HepG2 (cell line): ENCODE results near the gene TASP1. TPM values are rescaled to one million over a fixed set of nuclear protein-coding genes. Genes with fewer than 3 reads are reported as not detected.

Experiments used
- ATF3 ChIP-seq: sonication (generic); formaldehyde crosslinking; IDR thresholded peaks from 2 replicates; pipeline ENCODE4 v1.4.0; 2020; ENCODE audit warnings: missing genetic modification reagents
- BATF2 ChIP-seq: sonication (generic); formaldehyde crosslinking; IDR thresholded peaks from 2 replicates; pipeline ENCODE4 v1.8.0; 2022; ENCODE audit warnings: mild to moderate bottlenecking, missing genetic modification reagents, moderate library complexity
- KDM1A ChIP-seq: IDR thresholded peaks from 2 replicates; pipeline ENCODE4 v1.6.1; 2016; ENCODE audit warnings: missing compliant biosample characterization
- NR2F1 ChIP-seq, 2 experiments: fragments of 450-650 bp in 1 of 2; formaldehyde crosslinking in 1 of 2; IDR thresholded peaks; 2 replicates each; pipeline versions ENCODE4 v1.5.0 to v1.6.1; 2016 to 2020; ENCODE audit warnings: mild to moderate bottlenecking in 1 of 2, missing compliant biosample characterization in 1 of 2, missing genetic modification reagents in 1 of 2, moderate library complexity in 1 of 2
- SMYD3 ChIP-seq: sonication (generic); formaldehyde crosslinking; IDR thresholded peaks from 2 replicates; pipeline ENCODE4 v1.8.1; 2023; ENCODE audit warnings: mild to moderate bottlenecking, missing genetic modification reagents
- SP5 ChIP-seq: IDR thresholded peaks from 2 replicates; pipeline ENCODE4 v1.6.1; 2016; ENCODE audit warnings: low read depth, borderline replicate concordance
- U2AF2 ChIP-seq: fragments of 200-400 bp; formaldehyde crosslinking; IDR thresholded peaks from 2 replicates; pipeline ENCODE4 v1.6.1; 2017; ENCODE audit warnings: low read depth, mild to moderate bottlenecking, low read length
- ZFP36 ChIP-seq: fragments of 150-350 bp; IDR thresholded peaks from 2 replicates; pipeline ENCODE4 v1.6.1; 2018; ENCODE audit warnings: borderline replicate concordance, low read length, low read depth; ENCODE audit not compliant: partially characterized antibody
- ZNF17 ChIP-seq: sonication (generic); formaldehyde crosslinking; IDR thresholded peaks from 2 replicates; pipeline ENCODE4 v1.5.0; 2020; ENCODE audit warnings: mild to moderate bottlenecking, missing genetic modification reagents
- ZNF205 ChIP-seq: IDR thresholded peaks from 2 replicates; pipeline ENCODE4 v1.6.1; 2018; ENCODE audit warnings: missing biosample characterization, missing genetic modification reagents
- ZNF383 ChIP-seq: sonication (generic); formaldehyde crosslinking; IDR thresholded peaks from 2 replicates; pipeline ENCODE4 v1.4.0; 2020; ENCODE audit warnings: missing genetic modification reagents, mild to moderate bottlenecking, borderline replicate concordance
- ZNF678 ChIP-seq: sonication (generic); formaldehyde crosslinking; IDR thresholded peaks from 2 replicates; pipeline ENCODE4 v1.4.0; 2020; ENCODE audit warnings: mild to moderate bottlenecking, missing genetic modification reagents
- ZNF746 ChIP-seq: sonication (generic); formaldehyde crosslinking; IDR thresholded peaks from 2 replicates; pipeline ENCODE4 v1.8.0; 2022; ENCODE audit warnings: mild to moderate bottlenecking, missing genetic modification reagents
- ZNF761 ChIP-seq: sonication (generic); formaldehyde crosslinking; conservative IDR thresholded peaks from 2 replicates; pipeline ENCODE4 v1.4.0; 2020; ENCODE audit warnings: mild to moderate bottlenecking, missing genetic modification reagents
- polyA plus RNA-seq, 8 experiments: library from polyadenylated mRNA; depleted of rRNA in 3 of 8; stranded (reverse) in 7 of 8; unstranded in 1 of 8; fragments of >200 nt; fragmentation: Illumina TruSeq in 4 of 8; extraction: Trizol in 4 of 8; gene quantifications; 2 replicates each; pipeline versions ENCODE4 v1.2.1 to v1.2.3, GENCODE V29; 2011 to 2016; ENCODE audit warnings: low read depth in 4 of 8, missing spikeins in 1 of 8, mixed read lengths in 1 of 8; ENCODE audit not compliant: insufficient read depth in 1 of 8
- total RNA-seq, 5 experiments: library from RNA; depleted of rRNA; stranded (reverse); fragments of >200 nt; fragmentation: Illumina TruSeq; extraction: Trizol; gene quantifications; 2 replicates each; pipeline ENCODE4 v1.2.3, GENCODE V29; 2016; ENCODE audit warnings: low read depth in 1 of 5
- TF ChIP-seq, protein P1 (sequence below): sonication (generic); formaldehyde crosslinking; IDR thresholded peaks from 2 replicates; pipeline ENCODE4 v1.4.0; 2020; ENCODE audit warnings: missing genetic modification reagents, borderline replicate concordance
- TF ChIP-seq, protein P2 (sequence below): sonication (generic); formaldehyde crosslinking; IDR thresholded peaks from 2 replicates; pipeline ENCODE4 v1.8.0; 2022; ENCODE audit warnings: mild to moderate bottlenecking, missing genetic modification reagents, moderate library complexity
- TF ChIP-seq, protein P3 (sequence below): sonication (generic); formaldehyde crosslinking; IDR thresholded peaks from 2 replicates; pipeline ENCODE4 v1.8.0; 2022; ENCODE audit warnings: mild to moderate bottlenecking, missing genetic modification reagents
- TF ChIP-seq, protein P4 (sequence below): sonication (generic); formaldehyde crosslinking; IDR thresholded peaks from 2 replicates; pipeline ENCODE4 v1.4.0; 2020; ENCODE audit warnings: missing genetic modification reagents
- TF ChIP-seq, protein P5 (sequence below): sonication (generic); formaldehyde crosslinking; IDR thresholded peaks from 2 replicates; pipeline ENCODE4 v1.4.0; 2020; ENCODE audit warnings: mild to moderate bottlenecking, missing genetic modification reagents

The TASP1 gene
- total and polyA plus RNA-seq, 2 of the 13 experiments (the other 11 are each of a cell fraction or from before 2014, with no cell fraction given) = 10.0 to 25.2 TPM

DNA sequence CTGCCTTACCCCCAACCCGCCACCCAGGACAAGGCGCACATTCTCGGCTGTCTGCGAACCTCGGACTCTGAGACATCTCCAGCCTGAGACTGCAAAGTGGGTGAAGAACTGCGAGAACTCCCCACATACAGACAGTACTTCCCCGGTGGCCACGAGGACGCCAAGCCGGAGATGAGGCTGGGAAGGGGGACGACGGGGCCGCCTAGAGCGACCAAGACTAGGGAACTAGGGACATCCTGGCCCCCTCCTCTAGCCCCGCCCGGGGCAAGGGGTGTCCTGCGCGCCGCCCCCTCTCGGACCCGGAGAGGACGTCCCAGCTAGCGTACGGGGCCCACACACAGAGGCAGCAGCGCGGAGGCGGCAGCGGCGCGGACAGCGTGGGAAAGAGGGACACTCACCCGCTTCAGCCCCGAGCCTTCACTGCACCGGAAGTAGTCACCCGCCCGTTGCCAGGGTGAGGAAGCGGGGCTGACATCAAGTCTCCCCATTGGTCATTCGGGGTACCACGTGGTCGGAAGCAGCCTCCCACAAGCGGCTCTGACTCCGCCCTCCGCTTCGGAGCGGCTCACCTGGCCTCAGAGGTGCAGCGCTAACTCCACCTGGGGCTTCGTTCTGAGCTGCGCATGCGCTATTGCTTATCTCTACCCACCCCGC, at the start of gene TASP1 (continued):
- TF ChIP-seq ZNF678 (CRISPR knock-in tag) = peak; percentile 88
- no peak for TF ChIP-seq NR2F1 (CRISPR knock-in tag; IDR thresholded peaks at IDR 0.05)
- no peak for TF ChIP-seq ATF3 (CRISPR knock-in tag)
- TF ChIP-seq ZFP36 = no peak
- peak; percentile 70; the same call in 1 of the 2 replicates for TF ChIP-seq ZNF746 (CRISPR knock-in tag)
- TF ChIP-seq, protein P1, sequence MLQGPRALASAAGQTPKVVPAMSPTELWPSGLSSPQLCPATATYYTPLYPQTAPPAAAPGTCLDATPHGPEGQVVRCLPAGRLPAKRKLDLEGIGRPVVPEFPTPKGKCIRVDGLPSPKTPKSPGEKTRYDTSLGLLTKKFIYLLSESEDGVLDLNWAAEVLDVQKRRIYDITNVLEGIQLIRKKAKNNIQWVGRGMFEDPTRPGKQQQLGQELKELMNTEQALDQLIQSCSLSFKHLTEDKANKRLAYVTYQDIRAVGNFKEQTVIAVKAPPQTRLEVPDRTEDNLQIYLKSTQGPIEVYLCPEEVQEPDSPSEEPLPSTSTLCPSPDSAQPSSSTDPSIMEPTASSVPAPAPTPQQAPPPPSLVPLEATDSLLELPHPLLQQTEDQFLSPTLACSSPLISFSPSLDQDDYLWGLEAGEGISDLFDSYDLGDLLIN (CRISPR knock-in tag) = peak; percentile 89
- TF ChIP-seq ZNF383 = no peak
- TF ChIP-seq U2AF2 = peak; percentile 90
- TF ChIP-seq, protein P2, sequence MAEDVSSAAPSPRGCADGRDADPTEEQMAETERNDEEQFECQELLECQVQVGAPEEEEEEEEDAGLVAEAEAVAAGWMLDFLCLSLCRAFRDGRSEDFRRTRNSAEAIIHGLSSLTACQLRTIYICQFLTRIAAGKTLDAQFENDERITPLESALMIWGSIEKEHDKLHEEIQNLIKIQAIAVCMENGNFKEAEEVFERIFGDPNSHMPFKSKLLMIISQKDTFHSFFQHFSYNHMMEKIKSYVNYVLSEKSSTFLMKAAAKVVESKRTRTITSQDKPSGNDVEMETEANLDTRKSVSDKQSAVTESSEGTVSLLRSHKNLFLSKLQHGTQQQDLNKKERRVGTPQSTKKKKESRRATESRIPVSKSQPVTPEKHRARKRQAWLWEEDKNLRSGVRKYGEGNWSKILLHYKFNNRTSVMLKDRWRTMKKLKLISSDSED (CRISPR knock-in tag) = no peak
- TF ChIP-seq SMYD3 (CRISPR knock-in tag) = 0 out of 2 replicates have a peak, but pooled peaks have one; percentile 60
- peak; percentile 74 for TF ChIP-seq SP5 (CRISPR knock-in tag)
- TF ChIP-seq, protein P3, sequence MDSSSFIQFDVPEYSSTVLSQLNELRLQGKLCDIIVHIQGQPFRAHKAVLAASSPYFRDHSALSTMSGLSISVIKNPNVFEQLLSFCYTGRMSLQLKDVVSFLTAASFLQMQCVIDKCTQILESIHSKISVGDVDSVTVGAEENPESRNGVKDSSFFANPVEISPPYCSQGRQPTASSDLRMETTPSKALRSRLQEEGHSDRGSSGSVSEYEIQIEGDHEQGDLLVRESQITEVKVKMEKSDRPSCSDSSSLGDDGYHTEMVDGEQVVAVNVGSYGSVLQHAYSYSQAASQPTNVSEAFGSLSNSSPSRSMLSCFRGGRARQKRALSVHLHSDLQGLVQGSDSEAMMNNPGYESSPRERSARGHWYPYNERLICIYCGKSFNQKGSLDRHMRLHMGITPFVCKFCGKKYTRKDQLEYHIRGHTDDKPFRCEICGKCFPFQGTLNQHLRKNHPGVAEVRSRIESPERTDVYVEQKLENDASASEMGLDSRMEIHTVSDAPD = no peak
- TF ChIP-seq ZNF761 (CRISPR knock-in tag) = peak; percentile 85; the same call in 1 of the 2 replicates
- TF ChIP-seq, protein P4, sequence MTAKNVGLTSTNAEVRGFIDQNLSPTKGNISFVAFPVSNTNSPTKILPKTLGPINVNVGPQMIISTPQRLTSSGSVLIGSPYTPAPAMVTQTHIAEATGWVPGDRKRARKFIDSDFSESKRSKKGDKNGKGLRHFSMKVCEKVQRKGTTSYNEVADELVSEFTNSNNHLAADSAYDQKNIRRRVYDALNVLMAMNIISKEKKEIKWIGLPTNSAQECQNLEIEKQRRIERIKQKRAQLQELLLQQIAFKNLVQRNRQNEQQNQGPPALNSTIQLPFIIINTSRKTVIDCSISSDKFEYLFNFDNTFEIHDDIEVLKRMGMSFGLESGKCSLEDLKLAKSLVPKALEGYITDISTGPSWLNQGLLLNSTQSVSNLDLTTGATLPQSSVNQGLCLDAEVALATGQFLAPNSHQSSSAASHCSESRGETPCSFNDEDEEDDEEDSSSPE (CRISPR knock-in tag) = 0 out of 2 replicates have a peak, but pooled peaks have one; percentile 67
- TF ChIP-seq, protein P5, sequence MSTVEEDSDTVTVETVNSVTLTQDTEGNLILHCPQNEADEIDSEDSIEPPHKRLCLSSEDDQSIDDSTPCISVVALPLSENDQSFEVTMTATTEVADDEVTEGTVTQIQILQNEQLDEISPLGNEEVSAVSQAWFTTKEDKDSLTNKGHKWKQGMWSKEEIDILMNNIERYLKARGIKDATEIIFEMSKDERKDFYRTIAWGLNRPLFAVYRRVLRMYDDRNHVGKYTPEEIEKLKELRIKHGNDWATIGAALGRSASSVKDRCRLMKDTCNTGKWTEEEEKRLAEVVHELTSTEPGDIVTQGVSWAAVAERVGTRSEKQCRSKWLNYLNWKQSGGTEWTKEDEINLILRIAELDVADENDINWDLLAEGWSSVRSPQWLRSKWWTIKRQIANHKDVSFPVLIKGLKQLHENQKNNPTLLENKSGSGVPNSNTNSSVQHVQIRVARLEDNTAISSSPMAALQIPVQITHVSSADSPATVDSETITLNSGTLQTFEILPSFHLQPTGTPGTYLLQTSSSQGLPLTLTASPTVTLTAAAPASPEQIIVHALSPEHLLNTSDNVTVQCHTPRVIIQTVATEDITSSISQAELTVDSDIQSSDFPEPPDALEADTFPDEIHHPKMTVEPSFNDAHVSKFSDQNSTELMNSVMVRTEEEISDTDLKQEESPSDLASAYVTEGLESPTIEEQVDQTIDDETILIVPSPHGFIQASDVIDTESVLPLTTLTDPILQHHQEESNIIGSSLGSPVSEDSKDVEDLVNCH (CRISPR knock-in tag) = no peak; the same call in 1 of the 2 replicates
- no peak for TF ChIP-seq BATF2 (CRISPR knock-in tag)
- no peak for TF ChIP-seq ZNF17 (CRISPR knock-in tag)
- no peak for TF ChIP-seq KDM1A (CRISPR knock-in tag)
- peak; percentile 53; the same call in 1 of the 2 replicates for TF ChIP-seq ZNF205 (CRISPR knock-in tag)
